ENCODE results near the gene ZNF808.
A peak's percentile ranks its signal among the peaks of the same experiment; 100 is the strongest.
"Not testable (repeated sequence)": the region's sequence is repeated elsewhere in the genome, so short reads cannot be mapped to it uniquely, and the experiment has no call there.

The ZNF808 gene

GRCh38 chr19:52585604-52586003, 58.1 kb downstream of the ZNF808 start:
- DNase-seq (ENCODE audit: extremely low spot score, insufficient read length, low read depth) (no peak), FAIRE-seq (no peak)

GRCh38 chr19:52590728-52591127, 63.3 kb downstream of the ZNF808 start:
- no peak for FAIRE-seq
- no peak for DNase-seq (ENCODE audit: extremely low spot score, insufficient read length, low read depth)

- FAIRE-seq (no peak), DNase-seq (ENCODE audit: extremely low spot score, insufficient read length, low read depth) (no peak)
Measured at GRCh38 chr19:52592301-52592700, 64.8 kb downstream of the ZNF808 start.

GRCh38 chr19:52593441-52593840, 66.0 kb downstream of the ZNF808 start:
- FAIRE-seq; DNase-seq (ENCODE audit: extremely low spot score, insufficient read length, low read depth): not testable (repeated sequence)

- FAIRE-seq (no peak), DNase-seq (ENCODE audit: extremely low spot score, insufficient read length, low read depth) (no peak)
Measured at GRCh38 chr19:52599241-52599640, 71.8 kb downstream of the ZNF808 start.

GRCh38 chr19:52600639-52601024, 73.2 kb downstream of the ZNF808 start:
- DNase-seq (ENCODE audit: extremely low spot score, insufficient read length, low read depth) (no peak), FAIRE-seq (no peak)

DNA sequence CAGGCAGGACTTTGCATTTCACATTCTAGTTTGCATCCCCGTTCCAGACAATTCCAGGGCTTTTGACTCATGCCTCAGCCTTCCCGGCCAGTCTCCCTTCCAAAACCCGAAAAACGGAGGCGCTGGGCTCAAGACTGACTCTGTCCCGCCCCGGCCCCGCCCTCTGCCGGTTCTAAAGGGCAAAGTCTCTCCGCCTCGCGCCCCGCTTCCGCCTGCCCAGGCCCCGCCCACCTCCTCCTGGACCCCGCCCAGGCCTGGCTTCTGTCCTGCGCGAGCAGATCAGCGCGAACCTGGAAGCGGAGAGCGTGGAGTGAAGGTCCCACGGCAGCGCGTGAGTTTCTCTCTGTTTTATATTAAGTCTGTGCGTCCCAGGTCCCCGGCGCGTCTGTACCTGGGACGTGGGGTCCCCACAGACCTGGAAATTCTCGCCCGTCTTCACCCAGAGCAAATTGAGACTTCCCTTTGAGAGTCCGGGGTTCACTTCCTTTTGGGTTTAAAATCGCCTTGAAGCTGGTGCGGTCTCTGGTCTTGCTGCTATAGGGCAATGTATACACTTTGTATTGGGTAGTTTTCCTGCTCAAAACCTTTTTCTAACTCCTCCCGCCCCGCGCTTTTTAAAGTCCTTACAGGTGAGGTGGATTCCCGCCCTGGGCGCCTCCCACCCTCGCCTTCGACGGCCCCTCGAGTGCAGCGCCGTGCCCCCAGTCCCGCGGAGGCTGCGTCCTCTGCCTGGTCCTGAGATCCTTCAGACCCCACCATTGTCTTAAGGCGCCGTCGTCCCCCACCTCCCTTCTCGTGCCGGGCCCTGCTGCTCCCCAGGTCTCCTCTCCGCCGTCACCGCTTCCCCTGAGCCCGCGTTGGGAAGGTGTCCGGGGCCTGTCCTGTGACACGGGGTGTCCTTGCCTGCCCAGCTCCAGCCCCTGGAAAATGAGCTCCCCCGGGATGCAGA, 73.8 kb downstream of the ZNF808 start:
- FAIRE-seq = peak; percentile 76
- DNase-seq (ENCODE audit: extremely low spot score, insufficient read length, low read depth) = peak; percentile 62

- DNase-seq (ENCODE audit: extremely low spot score, insufficient read length, low read depth); FAIRE-seq: not testable (repeated sequence)
Measured at GRCh38 chr19:52601974-52602366, 74.5 kb downstream of the ZNF808 start.

DNA sequence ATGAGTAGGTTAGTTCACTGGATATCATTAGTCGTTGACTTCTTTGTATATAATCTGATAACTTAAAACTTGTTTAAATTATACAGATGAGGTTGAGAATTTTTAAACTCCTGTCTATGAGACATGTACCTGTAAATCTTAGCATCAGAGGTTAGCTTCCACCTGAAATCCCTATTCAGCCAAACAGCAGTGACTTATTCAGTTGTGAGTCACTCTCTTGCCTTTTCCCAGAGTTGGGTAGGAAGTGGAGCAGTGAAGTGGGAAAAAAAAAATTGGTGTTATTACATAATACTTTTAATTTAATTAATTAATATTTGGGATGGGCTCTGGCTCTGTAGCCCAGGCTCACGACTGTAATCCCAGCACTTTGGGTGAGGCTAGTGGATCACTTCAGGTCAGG, 75.5 kb downstream of the ZNF808 start:
- DNase-seq (ENCODE audit: extremely low spot score, insufficient read length, low read depth) (no peak), FAIRE-seq (no peak)

GRCh38 chr19:52603558-52604207, 76.2 kb downstream of the ZNF808 start:
- FAIRE-seq = no peak
- DNase-seq (ENCODE audit: extremely low spot score, insufficient read length, low read depth) = no peak
